NCI-H1105 (cell line): ENCODE data around the gene NPM1.
"Not testable (repeated sequence)": the region's sequence is repeated elsewhere in the genome, so short reads cannot be mapped to it uniquely, and the experiment has no call there.

Source experiments
- DNase-seq: peaks from one replicate; lab custom pipeline; 2025; lab: John Stamatoyannopoulos, UW

Gene NPM1

DNA sequence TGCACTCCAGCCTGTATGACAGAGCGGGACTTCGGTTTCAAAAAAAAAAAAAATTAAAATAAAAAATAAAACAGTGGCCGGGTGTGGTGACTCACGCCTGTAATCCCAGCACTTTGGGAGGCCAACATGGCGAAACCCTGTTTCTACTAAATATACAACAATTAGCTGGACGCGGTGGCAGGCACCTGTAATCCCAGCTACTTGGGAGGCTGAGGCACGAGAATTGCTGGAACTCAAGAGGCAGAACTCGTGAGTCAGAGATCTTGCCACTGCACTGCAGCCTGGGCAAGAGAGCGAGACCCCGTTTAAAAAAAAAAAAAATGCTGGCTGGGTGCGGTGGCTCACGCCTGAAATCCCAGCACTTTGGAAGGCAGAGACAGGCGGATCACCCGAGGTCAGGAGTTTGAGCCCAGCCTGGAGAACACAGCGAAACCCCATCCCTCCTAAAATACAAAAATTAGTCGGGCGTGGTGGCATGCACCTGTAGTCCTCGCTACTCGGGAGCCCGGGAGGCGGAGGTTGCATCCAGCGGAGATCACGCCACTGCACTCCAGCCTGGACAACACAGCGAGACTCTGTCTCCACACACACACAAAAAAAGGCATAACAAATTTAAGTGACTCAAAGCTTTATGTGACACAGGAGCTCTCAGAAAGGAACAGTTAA is 1.5 kb upstream of the NPM1 start:
- DNase-seq = no peak

DNA sequence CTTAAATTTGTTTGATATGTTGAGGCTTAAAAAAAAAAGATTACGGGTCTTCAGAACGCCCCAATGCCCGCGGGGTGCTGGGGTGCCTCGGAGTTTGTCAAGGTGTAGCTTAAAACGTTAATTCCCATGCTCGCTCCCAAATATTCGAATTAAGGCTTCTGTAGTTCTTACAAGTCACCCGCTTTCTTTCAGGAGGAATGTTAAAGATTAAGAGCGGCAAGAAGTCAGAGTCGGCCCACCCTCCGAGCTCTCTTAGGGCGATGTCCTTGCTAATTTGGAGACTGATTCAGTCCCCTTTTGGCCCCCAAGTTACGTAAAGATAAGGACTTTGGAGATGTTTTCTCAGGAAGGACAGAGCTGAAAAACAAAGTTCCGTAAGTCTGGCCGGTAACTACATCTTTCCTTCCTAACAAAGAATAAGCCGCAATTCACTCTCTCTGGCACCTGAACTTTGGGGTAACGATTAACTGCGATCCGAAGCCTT is 746 bp upstream of the NPM1 start:
- DNase-seq = no peak

DNA sequence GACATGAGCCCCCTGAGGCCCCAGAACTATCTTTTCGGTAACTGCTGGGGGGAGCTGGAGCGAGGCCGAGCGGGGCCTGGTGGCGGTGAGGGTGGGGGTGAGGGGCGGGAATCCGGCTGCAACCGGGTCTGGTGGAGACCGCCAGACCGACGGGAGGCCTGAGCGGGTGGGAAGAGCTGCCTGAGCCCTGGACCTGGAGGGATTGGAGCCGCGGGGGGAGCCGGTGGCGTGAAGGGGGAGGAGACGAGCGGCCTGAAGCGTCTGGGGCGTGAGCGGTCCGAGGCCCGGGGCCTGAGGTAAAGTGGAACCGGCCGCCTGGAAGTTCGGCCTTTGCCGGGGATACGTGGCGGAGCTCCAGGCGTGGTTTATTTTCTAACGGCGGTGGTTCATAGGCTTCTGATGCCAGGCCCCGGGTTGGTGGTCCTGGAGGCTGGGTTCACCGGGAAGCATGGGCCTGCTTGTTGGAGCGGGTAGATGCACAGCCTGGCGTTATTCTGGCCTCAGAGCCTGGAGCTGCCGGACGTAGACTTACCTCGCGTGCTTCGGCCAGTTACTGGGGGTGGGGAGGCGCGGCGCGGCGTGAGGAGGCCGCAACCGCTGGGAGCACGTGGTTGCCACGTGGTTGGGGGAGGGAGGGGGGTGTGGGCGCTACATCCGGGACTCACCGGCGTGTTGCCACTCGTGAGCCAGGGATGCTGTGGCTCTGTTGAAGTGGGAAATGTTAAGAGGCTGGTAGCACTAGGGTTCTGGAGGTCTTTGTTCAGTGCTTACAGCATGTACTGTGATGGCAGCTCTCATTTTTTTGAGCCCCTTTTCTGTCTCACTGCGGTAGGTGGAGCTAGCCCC is 544 bp downstream of the NPM1 start:
- DNase-seq = peak; percentile 40

DNA sequence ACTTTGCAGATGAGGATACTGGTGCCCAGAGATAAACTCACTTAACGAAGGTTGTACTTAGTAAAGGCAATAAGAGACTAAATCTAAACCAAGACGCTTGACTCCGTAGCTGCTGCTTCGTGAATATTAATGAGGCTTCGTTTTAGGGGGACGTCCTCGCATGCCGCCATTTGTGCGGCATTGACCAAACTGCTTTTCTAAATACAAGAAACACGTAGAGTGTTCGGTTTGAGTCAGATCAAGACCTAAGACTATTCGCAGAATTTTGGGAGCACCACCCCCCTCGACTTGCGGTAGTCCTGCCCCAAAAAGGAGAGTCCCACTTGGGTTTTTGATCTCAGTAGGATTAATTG is 1.1 kb downstream of the NPM1 start:
- no peak for DNase-seq

DNA sequence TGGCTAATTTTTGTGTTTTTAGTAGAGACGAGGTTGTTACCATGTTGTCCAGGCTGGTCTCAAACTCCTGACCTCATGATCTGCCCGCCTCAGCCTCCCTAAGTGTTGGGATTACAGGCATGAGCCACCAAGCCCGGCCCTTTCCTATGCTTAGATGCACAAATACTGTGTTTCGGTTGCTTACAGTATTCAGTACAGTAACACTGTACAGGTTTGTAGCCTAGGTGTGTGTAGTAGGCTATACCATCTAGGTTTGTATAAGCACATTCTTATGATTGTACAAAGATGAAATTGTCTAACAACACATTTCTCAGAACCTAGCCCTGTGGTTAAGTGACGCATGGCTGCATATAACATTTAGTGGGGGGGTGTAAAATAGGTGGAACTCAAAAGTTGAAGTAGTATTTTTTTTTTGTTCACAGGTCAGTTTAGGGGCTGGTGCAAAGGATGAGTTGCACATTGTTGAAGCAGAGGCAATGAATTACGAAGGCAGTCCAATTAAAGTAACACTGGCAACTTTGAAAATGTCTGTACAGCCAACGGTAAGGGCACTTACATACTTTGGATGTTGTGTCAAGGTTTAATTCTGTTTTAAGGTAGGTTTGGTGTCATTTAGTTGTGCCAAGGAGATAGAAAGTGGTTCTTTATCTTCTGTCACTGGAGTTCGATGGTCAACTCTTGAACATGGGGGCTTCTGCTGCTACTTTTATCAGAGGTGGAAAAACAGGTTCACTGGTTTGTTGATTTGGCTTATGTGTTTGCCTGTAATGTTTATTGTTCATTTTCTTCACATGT is 3.4 kb downstream of the NPM1 start:
- DNase-seq = no peak

DNA sequence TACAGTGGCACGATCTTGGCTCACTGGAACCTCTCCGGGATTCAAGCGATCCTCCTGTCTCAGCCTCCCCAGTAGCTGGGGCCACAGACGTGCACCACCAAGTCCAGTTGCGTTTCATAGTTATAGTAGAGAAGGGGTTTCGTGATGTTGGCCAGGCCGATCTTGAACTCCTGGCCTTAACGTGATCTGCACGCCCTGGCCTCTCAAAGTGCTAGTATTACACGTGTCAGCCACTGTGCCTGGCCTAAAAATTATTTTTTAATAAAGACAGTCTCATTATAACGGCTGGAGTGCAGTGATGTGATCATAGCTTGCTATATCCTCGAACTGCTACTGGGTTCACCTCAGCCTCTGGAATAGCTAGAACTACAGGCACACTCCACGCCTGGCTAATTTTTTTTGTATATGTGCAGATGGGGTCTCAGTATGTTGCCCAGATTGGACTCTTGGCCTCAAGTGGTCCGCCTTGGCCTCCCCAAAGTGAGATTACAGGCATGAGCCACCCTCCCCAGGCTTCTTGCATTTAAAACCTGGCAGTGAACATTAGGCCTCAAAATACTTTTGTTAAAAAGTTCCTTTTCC is 4.4 kb downstream of the NPM1 start:
- no peak for DNase-seq

DNA sequence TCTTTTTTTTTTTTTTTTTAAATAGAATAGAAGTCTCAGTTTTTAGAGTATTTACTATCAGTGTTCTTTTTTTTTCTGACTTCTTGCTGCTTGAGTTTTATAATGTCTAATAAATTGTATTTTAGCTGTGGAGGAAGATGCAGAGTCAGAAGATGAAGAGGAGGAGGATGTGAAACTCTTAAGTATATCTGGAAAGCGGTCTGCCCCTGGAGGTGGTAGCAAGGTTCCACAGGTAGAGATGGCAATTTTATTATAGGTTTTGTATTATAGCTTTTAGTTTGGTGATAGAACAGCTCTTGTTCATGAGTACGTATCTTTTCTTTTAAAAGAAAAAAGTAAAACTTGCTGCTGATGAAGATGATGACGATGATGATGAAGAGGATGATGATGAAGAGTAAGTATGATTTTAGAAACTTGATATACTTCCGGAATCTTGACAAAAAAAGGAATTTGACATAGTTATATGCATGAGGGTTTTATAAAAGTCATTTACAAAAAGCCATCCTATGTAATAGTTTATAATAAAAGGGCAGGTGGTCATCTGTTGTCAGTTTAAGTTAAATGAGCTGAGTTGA is 5.0 kb downstream of the NPM1 start:
- no peak for DNase-seq

DNA sequence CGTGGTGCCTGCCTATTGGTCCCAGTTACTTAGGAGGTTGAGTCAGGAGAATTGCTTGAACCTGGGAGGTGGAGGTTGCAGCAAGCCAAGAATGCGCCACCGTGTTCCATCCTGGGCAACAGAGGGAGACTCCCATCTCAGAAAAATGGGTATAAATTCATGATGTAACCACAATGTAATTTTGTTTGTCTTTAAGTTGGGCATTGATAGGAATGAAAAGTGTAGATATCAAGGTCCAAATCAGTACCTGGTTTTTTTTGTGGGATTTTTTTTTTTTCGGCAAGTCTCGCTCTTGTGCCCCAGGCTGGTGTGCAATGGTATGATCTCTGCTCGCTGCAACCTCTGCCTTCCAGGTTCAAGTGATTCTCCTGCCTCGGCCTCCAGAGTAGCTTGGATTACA is 7.4 kb downstream of the NPM1 start:
- DNase-seq = no peak

DNA sequence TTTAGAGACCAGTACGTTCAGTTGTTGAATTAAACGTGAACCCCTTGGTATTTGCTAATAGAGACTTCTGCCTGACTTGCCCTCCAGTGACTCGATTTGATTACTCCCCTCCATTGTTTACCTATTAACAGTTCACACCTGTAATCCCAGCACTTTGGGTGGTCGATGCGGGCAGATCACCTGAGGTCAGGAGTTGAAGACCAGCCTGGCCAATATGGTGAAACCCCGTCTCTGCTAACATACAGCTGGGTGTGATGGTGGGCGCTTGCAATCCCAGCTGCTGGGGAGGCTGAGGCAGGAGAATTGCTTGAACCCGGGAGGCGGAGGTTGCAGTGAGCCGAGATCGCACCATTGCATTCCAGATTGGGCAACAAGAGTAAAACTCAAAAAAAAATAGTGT is 8.9 kb downstream of the NPM1 start:
- not testable (repeated sequence) for DNase-seq

DNA sequence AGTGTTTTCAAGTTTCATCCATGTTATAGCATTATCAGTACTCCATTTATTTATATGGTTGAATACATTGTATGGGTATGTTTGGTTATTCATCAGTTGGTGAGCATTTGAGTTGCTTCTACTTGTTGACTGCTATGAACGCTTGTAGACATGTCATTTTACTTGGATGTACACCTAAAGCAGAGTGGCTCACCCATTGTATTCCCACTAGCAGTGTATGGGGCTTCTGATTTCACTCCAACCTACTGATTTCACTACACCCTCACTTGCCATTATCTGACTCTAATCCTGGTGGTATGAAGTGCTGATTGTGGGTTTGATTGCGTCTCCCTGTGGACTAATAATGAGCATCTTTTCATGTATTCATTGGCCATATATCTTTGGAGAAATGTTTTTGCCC is 9.5 kb downstream of the NPM1 start:
- DNase-seq = no peak

DNA sequence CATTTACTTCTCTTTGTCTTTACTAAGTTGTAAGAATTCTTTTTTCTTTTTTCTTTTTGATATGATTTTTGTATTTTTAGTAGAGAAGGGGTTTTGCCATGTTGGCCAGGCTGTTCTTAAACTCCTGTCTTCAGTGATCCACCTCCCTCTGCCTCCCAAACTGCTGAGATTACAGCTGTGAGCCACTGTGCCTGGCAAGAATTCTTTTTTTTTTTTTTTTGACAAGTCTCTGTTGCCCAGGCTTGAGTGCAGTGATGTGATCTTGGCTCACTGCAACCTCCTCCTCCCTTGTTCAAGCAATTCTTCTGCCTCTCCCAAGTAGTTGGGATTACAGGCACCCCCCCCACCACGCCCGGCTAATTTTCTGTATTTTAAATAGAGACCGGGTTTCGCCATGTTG is 9.9 kb downstream of the NPM1 start:
- DNase-seq = no peak

DNA sequence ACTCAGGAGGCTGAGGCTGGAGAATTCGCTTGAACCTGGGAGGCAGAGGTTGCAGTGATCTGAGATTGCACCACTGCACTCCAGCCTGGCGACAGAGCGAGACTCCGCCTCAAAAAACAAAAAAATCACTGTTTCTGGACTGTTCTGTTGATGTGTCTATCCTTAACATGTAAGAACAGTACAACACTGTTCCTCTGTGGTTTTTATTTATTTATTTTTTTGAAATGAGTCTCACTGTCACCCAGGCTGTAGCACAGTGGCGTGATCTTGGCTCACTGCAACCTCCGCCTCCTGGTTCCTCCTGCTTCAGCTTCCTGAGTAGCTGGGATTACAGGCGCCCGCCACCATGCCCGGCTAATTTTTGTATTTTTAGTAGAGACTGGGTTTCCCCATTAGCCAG is 11.0 kb downstream of the NPM1 start:
- DNase-seq = not testable (repeated sequence)

DNA sequence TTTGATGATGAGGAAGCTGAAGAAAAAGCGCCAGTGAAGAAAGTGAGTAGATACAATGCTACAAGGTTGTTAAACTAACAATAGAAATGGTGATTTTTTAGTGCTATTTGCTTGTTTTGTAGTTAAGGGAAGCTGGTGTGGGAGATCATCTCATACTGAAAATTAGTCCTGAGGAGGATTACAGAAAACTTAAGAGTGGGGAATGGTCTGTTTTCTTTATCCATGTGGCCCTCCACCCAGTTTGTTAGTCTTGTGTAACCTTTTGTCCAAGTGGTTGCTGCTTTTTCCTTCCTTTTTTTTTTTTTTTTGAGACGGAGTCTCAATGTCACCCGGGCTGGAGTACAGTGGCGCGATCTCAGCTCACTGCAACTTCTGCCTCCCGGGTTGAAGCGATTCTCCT is 12.5 kb downstream of the NPM1 start:
- no peak for DNase-seq

DNA sequence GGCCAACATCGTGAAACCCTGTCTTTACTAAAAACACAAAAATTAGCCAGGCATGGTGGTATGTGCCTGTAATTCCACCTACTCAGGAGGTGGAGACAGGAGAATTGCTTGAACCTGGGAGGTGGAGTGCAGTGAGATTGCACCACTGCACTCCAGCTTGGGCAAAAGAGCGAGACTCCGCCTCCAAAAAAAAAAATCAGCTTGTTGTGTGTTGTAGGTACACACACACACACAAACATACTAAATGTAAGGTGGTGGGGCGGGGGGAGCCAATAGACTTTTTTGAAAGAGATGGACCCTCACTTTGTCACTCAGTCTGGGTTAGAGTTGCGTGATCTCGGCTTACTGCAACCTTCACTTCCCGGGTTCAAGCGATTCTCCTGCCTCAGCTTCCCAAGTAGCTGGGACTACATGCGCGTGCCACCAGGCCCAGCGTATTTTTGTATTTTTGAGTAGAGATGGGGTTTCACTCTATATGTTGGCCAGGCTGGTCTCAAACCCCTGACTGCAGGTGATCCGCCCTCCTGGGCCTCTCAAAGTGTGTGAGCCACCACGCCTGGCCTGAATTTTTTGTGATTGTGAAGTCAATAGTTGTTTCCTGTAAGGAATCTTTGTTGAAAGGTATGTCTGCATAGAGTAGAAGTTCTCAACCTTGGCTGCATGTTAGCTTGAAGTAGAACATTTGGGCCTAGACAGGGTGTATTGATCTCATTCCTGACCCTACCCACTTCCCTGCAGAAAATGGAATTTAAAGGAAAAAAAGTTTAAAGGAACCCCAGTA is 13.7 kb downstream of the NPM1 start:
- DNase-seq = no peak

DNA sequence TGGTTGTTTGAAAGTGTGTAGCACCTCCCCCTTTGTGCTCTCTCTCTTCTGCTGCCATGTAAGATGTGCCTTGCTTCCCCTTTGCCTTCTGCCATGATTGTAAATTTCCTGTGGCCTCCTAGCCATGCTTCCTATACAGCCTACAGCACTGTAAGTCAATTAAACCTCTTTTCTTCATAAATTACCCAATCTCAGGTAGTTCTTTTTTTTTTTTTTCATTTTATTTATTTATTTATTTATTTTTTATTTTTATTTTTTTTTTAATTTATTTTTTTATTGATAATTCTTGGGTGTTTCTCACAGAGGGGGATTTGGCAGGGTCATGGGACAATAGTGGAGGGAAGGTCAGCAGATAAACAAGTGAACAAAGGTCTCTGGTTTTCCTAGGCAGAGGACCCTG is 15.1 kb downstream of the NPM1 start:
- DNase-seq = not testable (repeated sequence)

DNA sequence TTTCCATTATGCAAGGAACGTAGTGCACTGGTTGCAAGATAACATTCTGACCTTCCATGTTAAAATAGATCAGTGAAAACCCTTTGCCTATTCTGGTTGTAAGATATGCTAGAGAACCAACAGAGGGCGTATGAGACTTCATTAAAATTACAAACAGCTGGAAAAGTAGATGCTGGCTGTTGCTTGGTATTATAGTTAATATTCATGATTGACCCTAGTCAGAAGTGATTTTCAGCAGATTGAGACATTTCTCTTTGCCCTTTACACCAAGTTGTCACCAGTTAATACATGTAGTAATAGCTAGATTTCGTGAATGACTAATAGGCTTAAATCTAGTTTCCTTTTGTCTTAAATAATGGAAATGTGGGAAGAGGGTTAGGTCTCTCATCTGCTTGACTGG is 18.0 kb downstream of the NPM1 start:
- no peak for DNase-seq

DNA sequence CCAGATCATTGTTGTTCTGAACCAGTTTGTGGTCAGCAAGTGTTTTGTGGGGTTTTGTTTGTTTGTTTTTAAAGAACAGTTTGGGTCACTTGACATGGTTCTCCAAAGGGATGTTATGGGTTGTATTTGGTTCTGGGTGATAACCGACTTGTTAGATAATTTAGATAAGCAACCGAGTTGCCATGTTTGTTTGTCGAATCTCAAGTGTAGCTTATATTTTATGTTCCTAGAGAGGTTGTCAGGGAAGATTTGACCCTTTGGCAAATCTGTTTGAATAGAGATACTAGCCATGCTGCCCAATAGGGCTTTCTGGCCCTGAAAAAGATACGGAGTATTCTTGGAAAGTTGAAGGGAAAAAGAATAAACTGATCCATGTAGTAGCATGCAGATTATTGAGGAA is 19.6 kb downstream of the NPM1 start:
- DNase-seq = no peak

DNA sequence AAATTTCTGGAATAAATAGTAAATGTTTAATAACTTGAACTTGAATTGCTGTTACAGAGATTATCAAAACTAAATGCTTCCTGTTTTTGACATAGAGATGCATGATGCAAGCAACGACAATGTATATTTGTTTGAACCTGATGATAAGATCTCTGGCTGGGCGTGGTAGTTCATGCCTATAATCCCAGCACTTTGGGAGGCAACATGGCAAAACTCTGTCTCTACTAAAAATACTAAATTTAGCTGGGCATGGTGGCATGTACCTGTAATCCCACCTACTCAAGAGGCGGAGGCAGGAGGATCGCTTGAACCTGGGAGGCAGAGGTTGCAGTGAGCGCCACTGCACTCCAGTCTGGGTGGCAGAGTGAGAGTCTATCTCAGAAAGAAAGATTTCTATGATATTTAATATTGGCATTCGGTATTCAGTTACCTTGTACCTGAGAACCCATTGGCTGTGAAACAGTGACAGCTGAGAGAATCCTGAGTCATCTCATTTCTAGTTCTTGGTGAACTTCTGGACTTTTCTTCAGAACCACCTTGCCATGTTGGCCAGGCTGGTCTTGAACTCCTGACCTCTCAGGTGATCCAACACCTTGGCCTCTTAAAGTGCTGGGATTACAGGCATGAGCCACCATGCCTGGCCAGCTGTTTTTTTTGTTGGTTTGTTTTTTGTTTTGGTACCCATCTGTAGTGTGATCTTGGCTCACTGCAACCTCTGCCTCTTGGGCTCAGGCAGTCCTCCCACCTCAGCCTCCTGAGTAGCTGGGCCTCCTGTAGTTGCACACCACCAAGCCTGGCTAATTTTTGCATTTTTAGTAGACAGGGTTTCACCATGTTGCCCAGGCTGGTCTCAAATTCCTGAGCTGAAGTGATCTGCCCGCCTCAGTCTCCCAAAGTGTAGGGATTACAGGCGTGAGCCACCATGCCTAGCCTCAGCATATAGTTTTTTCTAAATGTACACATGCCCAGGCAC is 21.8 kb downstream of the NPM1 start:
- no peak for DNase-seq

DNA sequence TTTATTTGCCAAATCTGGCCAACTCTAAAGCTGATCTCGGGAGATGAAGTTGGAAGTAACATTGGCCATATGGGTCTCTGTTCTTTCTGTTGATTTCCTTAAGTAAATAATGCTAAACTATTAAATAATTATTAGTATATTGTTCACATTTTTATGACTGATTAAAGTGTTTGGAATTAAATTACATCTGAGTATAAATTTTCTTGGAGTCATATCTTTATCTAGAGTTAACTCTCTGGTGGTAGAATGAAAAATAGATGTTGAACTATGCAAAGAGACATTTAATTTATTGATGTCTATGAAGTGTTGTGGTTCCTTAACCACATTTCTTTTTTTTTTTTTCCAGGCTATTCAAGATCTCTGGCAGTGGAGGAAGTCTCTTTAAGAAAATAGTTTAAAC is 22.5 kb downstream of the NPM1 start:
- DNase-seq = no peak

DNA sequence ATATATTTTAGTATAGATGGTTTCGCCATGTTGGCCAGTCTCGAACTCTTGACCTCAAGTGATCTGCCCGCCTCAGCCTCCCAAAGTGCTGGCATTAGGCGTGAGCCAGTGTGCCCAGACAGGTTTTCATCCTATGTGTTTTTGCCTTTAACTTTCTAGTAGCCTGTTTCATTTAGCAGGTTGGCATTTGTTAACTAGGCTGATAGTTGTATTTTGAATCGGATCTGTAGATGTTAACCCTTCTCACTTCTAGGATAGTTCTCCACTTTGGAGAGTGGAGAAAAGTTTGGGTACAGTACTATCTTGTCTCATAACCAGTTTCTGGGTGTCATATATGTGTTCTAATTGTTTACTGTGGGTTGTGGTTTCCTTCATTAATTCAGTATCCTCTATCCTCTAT is 24.5 kb downstream of the NPM1 start:
- no peak for DNase-seq
